Measurements from ENCODE around the gene ARL10.
A peak's percentile ranks its signal among the peaks of the same experiment; 100 is the strongest.

Gene ARL10

DNA sequence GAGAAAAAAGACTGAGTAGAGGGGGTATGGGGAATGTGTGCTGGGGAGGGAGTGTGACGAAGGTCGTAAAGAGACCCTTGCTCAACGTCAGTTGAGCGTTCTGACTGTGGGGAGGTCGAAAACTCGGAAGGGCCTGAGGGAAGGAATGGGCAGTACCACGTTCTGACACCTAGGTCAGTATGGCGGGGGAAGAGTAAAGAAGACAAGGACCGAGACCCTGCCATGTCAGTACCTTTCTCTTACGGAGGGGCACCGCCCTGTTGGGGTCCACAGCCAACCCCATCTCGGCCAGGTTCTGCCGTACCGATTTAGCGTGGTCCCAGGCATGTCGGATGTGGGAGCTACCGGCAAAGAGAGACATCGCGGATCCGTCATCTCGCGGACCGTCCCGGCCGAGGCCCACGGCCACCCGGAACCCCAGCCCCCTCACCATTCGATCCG, 22.7 kb downstream of the ARL10 start:
- Histone ChIP-seq H3K4me2 (ENCODE audit: low read depth, low read length) (peak overlapping the region; percentile 63), H4K20me1 (ENCODE audit: insufficient read depth, low read length) (peaks cover 8% of the 10 kb centered on the region; the same call in 1 of the 2 replicates), H3K9me3 (replicated peaks; ENCODE audit: insufficient read depth, low read length) (no peaks in the 10 kb centered on the region), H3F3A (ENCODE audit: insufficient read depth, low read length) (peaks cover 7% of the 10 kb centered on the region; the same call in 1 of the 2 replicates), H3K9ac (ENCODE audit: low read length) (peak overlapping the region; percentile 98), H3K27me3 (replicated peaks; ENCODE audit: insufficient read depth, low read length) (no peaks in the 10 kb centered on the region), H3K4me3 (ENCODE audit: low read length) (peak overlapping the region; percentile 88), H3K4me1 (ENCODE audit: low read length) (peaks cover 5% of the 10 kb centered on the region; the same call in 1 of the 2 replicates), H3K36me3 (replicated peaks; ENCODE audit: insufficient read depth, low read length) (peaks cover 14% of the 10 kb centered on the region; the same call in 1 of the 2 replicates), H3K27ac (ENCODE audit: low read length) (peak overlapping the region; percentile 90; the same call in 1 of the 2 replicates), H3K9me2 (replicated peaks; ENCODE audit: insufficient read depth, low read length) (no peaks in the 10 kb centered on the region), H2AFZ (ENCODE audit: low read length) (peak overlapping the region; percentile 35; the same call in 1 of the 2 replicates), H3K79me2 (ENCODE audit: low read length) (peaks cover 69% of the 10 kb centered on the region)
- DNase-seq = peak; percentile 18
- no peak for TF ChIP-seq EZH2 (optimal IDR thresholded peaks at IDR 0.05; ENCODE audit: low read depth, low read length)
- TF ChIP-seq, protein P1, sequence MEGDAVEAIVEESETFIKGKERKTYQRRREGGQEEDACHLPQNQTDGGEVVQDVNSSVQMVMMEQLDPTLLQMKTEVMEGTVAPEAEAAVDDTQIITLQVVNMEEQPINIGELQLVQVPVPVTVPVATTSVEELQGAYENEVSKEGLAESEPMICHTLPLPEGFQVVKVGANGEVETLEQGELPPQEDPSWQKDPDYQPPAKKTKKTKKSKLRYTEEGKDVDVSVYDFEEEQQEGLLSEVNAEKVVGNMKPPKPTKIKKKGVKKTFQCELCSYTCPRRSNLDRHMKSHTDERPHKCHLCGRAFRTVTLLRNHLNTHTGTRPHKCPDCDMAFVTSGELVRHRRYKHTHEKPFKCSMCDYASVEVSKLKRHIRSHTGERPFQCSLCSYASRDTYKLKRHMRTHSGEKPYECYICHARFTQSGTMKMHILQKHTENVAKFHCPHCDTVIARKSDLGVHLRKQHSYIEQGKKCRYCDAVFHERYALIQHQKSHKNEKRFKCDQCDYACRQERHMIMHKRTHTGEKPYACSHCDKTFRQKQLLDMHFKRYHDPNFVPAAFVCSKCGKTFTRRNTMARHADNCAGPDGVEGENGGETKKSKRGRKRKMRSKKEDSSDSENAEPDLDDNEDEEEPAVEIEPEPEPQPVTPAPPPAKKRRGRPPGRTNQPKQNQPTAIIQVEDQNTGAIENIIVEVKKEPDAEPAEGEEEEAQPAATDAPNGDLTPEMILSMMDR (IDR thresholded peaks at IDR 0.05; ENCODE audit: low read length) = no peak
- TF ChIP-seq EZH2phosphoT487 (IDR thresholded peaks at IDR 0.05; ENCODE audit: low read length) = no peak

GRCh38 chr5:176388444-176389134, 23.3 kb downstream of the ARL10 start, which contains the start of the genes HIGD2A and NOP16:
HIGD2A (plus strand) TSS chr5:176388751; CDS start chr5:176388820, 69 bp downstream.
NOP16 (minus strand) TSS chr5:176388598; CDS start chr5:176388539, 59 bp downstream.
- H3K4me1 ChIP-seq (ENCODE audit: low read length) = peaks cover 5% of the 10 kb centered on the region; the same call in 1 of the 2 replicates
- H3K27ac ChIP-seq (ENCODE audit: low read length) = peak within 1 kb of the TSS; percentile 90
- no peaks in the 10 kb centered on the region for H3K27me3 ChIP-seq (replicated peaks; ENCODE audit: insufficient read depth, low read length)
- H3K9ac ChIP-seq (ENCODE audit: low read length) = peak within 1 kb of the TSS; percentile 98
- H3K79me2 ChIP-seq (ENCODE audit: low read length) = peaks cover 69% of the 10 kb centered on the region
- peaks cover 14% of the 10 kb centered on the region; the same call in 1 of the 2 replicates for H3K36me3 ChIP-seq (replicated peaks; ENCODE audit: insufficient read depth, low read length)
- no peaks in the 10 kb centered on the region for H3K9me2 ChIP-seq (replicated peaks; ENCODE audit: insufficient read depth, low read length)
- H3K4me2 ChIP-seq (ENCODE audit: low read depth, low read length) = peak within 1 kb of the TSS; percentile 90
- H4K20me1 ChIP-seq (ENCODE audit: insufficient read depth, low read length) = peaks cover 8% of the 10 kb centered on the region; the same call in 1 of the 2 replicates
- H3K9me3 ChIP-seq (replicated peaks; ENCODE audit: insufficient read depth, low read length) = no peaks in the 10 kb centered on the region
- TF ChIP-seq, protein P1 (IDR thresholded peaks at IDR 0.05; ENCODE audit: low read length) = no peak
- TF ChIP-seq EZH2 (optimal IDR thresholded peaks at IDR 0.05; ENCODE audit: low read depth, low read length) (no peak), EZH2phosphoT487 (IDR thresholded peaks at IDR 0.05; ENCODE audit: low read length) (no peak)
- peak; percentile 99 for DNase-seq
- H2AFZ ChIP-seq (ENCODE audit: low read length) = peak within 1 kb of the TSS; percentile 89
- H3F3A ChIP-seq (ENCODE audit: insufficient read depth, low read length) = peaks cover 7% of the 10 kb centered on the region; the same call in 1 of the 2 replicates
- peak within 1 kb of the TSS; percentile 88 for H3K4me3 ChIP-seq (ENCODE audit: low read length)

DNA sequence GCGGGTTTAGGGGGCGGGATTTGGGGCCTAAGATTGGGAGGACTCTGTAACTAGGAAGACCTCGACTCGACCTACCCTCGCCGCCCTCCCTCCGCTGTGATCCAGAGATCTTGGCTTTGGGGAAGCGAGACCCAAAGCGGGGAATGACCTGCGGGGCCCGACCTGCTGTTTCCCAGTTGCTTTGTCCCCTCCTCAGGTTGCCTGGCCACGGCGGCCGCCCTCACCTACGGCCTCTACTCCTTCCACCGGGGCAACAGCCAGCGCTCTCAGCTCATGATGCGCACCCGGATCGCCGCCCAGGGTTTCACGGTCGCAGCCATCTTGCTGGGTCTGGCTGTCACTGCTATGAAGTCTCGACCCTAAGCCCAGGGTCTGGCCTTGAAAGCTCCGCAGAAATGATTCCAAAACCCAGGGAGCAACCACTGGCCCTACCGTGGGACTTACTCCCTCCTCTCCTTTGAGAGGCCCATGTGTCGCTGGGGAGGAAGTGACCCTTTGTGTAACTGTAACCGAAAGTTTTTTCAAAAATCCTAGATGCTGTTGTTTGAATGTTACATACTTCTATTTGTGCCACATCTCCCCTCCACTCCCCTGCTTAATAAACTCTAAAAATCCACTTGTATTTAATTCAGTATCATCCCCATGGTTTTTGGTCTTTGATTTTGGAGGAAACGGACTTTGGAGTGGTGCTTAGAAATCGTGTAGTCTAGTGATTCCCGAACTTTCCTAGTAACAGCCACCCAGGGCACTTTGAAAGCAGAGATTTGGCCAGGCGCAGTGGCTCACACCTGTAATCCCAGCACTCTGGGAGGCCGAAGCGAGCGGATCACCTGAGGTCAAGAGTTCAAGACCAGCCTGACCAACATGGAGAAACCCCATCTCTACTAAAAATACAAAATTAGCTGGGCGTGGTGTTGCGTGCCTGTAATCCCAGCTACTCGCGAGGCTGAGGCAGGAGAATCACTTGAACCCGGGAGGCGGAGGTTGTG, 24.1 kb downstream of the ARL10 start:
- DNase-seq = no peak
- H3K27ac ChIP-seq (ENCODE audit: low read length) = peak overlapping the region; percentile 90; the same call in 1 of the 2 replicates
- peaks cover 7% of the 10 kb centered on the region; the same call in 1 of the 2 replicates for H3F3A ChIP-seq (ENCODE audit: insufficient read depth, low read length)
- H3K27me3 ChIP-seq (replicated peaks; ENCODE audit: insufficient read depth, low read length) = no peaks in the 10 kb centered on the region
- H4K20me1 ChIP-seq (ENCODE audit: insufficient read depth, low read length) = peaks cover 8% of the 10 kb centered on the region; the same call in 1 of the 2 replicates
- TF ChIP-seq, protein P1 (IDR thresholded peaks at IDR 0.05; ENCODE audit: low read length) = no peak
- TF ChIP-seq EZH2phosphoT487 (IDR thresholded peaks at IDR 0.05; ENCODE audit: low read length) = no peak
- TF ChIP-seq EZH2 (optimal IDR thresholded peaks at IDR 0.05; ENCODE audit: low read depth, low read length) = no peak
- H2AFZ ChIP-seq (ENCODE audit: low read length) = peak overlapping the region; percentile 55; the same call in 1 of the 2 replicates
- no peaks in the 10 kb centered on the region for H3K9me2 ChIP-seq (replicated peaks; ENCODE audit: insufficient read depth, low read length)
- peak overlapping the region; percentile 88 for H3K4me3 ChIP-seq (ENCODE audit: low read length)
- H3K4me1 ChIP-seq (ENCODE audit: low read length) = peaks cover 5% of the 10 kb centered on the region; the same call in 1 of the 2 replicates
- H3K79me2 ChIP-seq (ENCODE audit: low read length) = peaks cover 64% of the 10 kb centered on the region
- no peaks in the 10 kb centered on the region for H3K9me3 ChIP-seq (replicated peaks; ENCODE audit: insufficient read depth, low read length)
- H3K9ac ChIP-seq (ENCODE audit: low read length) = peak overlapping the region; percentile 98
- H3K36me3 ChIP-seq (replicated peaks; ENCODE audit: insufficient read depth, low read length) = peaks cover 14% of the 10 kb centered on the region; the same call in 1 of the 2 replicates
- H3K4me2 ChIP-seq (ENCODE audit: low read depth, low read length) = peak overlapping the region; percentile 90

All from MM.1S (cell line).